Activated B cell treated with CpG ODN at 0.5 μM for 24 hours (primary cell): ENCODE measurements around the gene ZSWIM9. TPM values are rescaled to one million over a fixed set of nuclear protein-coding genes. Genes with fewer than 3 reads are reported as not detected.
"Not testable (repeated sequence)": the region's sequence is repeated elsewhere in the genome, so short reads cannot be mapped to it uniquely, and the experiment has no call there.

ENCODE experiments used
- ATAC-seq: fragments of 200-7000 bp; cut with Tn5 transposase; one replicate; pipeline ENCODE4 v1.10.0; 2021; ENCODE audit warnings: low read depth, mild to moderate bottlenecking, moderate library complexity
- CTCF ChIA-PET: fragments of 350-600 bp; sonication (Branson Sonifier 250); formaldehyde crosslinking; loops from one replicate; lab custom pipeline; 2021; ENCODE audit warnings: antibody characterized with exemption; lab: Charles Lee
- POLR2A ChIA-PET: fragments of 350-600 bp; sonication (Branson Sonifier 250); formaldehyde crosslinking; loops from one replicate; lab custom pipeline; 2021; ENCODE audit warnings: antibody characterized with exemption; lab: Charles Lee
- DNase-seq: peaks from one replicate; pipeline ENCODE4 v3.0.0; 2022
- H3K27ac Mint-ChIP-seq: one replicate; pipeline ENCODE4 v1.8.0; 2020; ENCODE audit warnings: mixed read lengths
- H3K27me3 Mint-ChIP-seq: one replicate; pipeline ENCODE4 v1.8.0; 2021; ENCODE audit warnings: mixed read lengths
- H3K36me3 Mint-ChIP-seq: one replicate; pipeline ENCODE4 v1.8.0; 2021; ENCODE audit warnings: low read depth, mixed read lengths
- H3K4me1 Mint-ChIP-seq: one replicate; pipeline ENCODE4 v1.8.0; 2021; ENCODE audit warnings: mixed read lengths
- H3K4me3 Mint-ChIP-seq: one replicate; pipeline ENCODE4 v1.8.0; 2020; ENCODE audit warnings: mild to moderate bottlenecking, mixed read lengths
- H3K9me3 Mint-ChIP-seq: one replicate; pipeline ENCODE4 v1.8.0; 2020; ENCODE audit warnings: mixed read lengths
- intact Hi-C: fragments of 100-400 bp; cut with micrococcal nuclease; formaldehyde crosslinking; loops from one replicate; pipeline ENCODE4 v1.15.1; 2024
- total RNA-seq: library from RNA; stranded (reverse); gene quantifications from 2 replicates; pipeline ENCODE4 v1.2.3, GENCODE V29; 2022
- TF ChIP-seq, protein P1 (sequence below): fragments of 200-600 bp; IDR thresholded peaks from one replicate; pipeline ENCODE4 v1.8.0; 2022; ENCODE audit warnings: antibody characterized with exemption, mild to moderate bottlenecking

Gene ZSWIM9
- total RNA-seq, 1 donor from 2014 or later = 8.6 TPM

DNA sequence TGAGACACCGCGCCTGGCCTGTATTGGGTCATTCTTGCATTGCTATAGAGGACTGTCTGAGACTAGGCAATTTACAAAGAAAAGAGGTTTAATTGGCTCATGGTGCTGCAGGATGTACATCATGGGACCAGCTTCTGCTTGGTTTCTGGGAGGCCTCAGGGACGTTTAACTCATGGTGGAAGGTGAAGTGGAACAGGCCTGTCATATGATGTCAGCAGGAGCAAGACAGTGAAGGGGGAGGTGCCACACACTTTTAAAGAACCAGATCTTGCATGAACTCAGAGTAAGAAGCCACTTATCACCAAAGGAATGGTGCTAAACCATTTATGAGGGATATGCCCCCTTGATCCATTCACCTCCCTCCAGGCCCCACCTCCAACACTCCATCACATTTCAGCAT is 66.6 kb downstream of the ZSWIM9 start:
- H3K27ac Mint-ChIP-seq = no peak overlapping the region
- H3K36me3 Mint-ChIP-seq = peaks cover 80% of the 10 kb centered on the region
- no peaks in the 10 kb centered on the region for H3K27me3 Mint-ChIP-seq
- H3K9me3 Mint-ChIP-seq = no peaks in the 10 kb centered on the region
- DNase-seq (no peak), ATAC-seq (no peak)
- TF ChIP-seq, protein P1, sequence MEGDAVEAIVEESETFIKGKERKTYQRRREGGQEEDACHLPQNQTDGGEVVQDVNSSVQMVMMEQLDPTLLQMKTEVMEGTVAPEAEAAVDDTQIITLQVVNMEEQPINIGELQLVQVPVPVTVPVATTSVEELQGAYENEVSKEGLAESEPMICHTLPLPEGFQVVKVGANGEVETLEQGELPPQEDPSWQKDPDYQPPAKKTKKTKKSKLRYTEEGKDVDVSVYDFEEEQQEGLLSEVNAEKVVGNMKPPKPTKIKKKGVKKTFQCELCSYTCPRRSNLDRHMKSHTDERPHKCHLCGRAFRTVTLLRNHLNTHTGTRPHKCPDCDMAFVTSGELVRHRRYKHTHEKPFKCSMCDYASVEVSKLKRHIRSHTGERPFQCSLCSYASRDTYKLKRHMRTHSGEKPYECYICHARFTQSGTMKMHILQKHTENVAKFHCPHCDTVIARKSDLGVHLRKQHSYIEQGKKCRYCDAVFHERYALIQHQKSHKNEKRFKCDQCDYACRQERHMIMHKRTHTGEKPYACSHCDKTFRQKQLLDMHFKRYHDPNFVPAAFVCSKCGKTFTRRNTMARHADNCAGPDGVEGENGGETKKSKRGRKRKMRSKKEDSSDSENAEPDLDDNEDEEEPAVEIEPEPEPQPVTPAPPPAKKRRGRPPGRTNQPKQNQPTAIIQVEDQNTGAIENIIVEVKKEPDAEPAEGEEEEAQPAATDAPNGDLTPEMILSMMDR = no peak
- ChIA-PET POLR2A (no interaction called here), CTCF (interaction anchor here (1.4 kb wide), 1 partner anchor 30 kb away, joined by 4 read pairs; no protein-coding TSS in a partner anchor)
- H3K4me3 Mint-ChIP-seq = no peak overlapping the region
- peaks cover 17% of the 10 kb centered on the region for H3K4me1 Mint-ChIP-seq
- intact Hi-C loops = no loop called here

DNA sequence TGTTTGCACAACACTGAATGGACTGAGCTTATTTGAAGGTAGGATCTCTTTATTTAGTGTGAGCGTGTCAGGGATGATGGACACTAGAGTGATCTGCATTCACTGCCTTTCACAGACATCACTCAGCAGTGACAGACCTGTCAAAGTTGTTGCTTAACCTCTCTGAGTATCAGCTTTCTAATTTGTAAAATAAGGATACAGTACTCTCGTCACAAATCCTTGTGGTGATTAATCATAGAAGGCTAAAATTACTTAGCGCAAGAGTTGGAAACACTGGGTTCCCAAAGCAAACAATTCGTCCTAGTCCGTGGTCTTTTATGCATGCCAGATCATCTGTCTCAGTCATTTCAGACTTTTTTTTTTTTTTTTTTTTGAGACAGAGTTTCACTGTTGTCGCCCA is 68.6 kb downstream of the ZSWIM9 start:
- ATAC-seq (no peak), DNase-seq (no peak)
- Mint-ChIP-seq H3K9me3 (no peaks in the 10 kb centered on the region), H3K4me3 (no peak overlapping the region), H3K4me1 (peaks cover 19% of the 10 kb centered on the region), H3K27me3 (no peaks in the 10 kb centered on the region), H3K27ac (no peak overlapping the region), H3K36me3 (peaks cover 68% of the 10 kb centered on the region)
- ChIA-PET CTCF (interaction anchor here (1.1 kb wide), 1 partner anchor 49 kb away, joined by 4 read pairs; no protein-coding TSS in a partner anchor), POLR2A (no interaction called here)
- intact Hi-C loops = no loop called here
- TF ChIP-seq, protein P1 = no peak

DNA sequence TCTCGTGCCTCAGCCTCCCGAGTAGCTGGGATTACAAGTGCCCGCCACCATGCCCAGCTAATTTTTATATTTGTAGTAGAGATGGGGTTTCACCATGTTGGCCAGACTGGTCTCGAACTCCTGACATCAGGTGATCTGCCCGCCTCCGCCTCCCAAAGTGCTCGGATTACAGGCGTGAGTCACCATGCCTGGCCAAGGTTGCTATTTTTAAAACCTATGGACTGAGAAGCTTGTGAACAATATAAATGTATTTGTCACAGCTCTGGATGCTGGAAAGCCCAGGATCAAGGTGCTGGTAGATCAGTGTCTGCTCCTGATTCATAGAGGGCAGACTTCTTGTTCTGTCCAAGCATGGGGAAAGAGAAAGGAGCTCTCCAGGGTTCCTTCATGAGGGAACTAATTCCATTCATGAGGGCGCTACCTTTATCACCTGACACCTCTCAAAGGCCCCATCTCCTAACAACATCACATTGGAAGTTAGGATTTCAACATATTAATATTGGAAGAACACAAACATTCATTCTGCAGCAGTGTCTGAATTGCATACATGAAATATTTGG is 69.2 kb downstream of the ZSWIM9 start:
- DNase-seq (no peak), ATAC-seq (no peak)
- Mint-ChIP-seq H3K27ac (no peak overlapping the region), H3K4me1 (peaks cover 25% of the 10 kb centered on the region), H3K36me3 (peaks cover 68% of the 10 kb centered on the region), H3K27me3 (no peaks in the 10 kb centered on the region), H3K9me3 (no peaks in the 10 kb centered on the region), H3K4me3 (no peak overlapping the region)
- POLR2A ChIA-PET = interaction anchor here (0.5 kb wide), 1 partner anchor 25 kb away, joined by 14 read pairs; no protein-coding TSS in a partner anchor
- TF ChIP-seq, protein P1 = no peak
- intact Hi-C loops = loop anchor here (2.0 kb wide), 1 partner anchor 21 kb away; no protein-coding TSS in a partner anchor
- CTCF ChIA-PET = interaction anchor here (1.1 kb wide), 1 partner anchor 49 kb away, joined by 4 read pairs; no protein-coding TSS in a partner anchor

DNA sequence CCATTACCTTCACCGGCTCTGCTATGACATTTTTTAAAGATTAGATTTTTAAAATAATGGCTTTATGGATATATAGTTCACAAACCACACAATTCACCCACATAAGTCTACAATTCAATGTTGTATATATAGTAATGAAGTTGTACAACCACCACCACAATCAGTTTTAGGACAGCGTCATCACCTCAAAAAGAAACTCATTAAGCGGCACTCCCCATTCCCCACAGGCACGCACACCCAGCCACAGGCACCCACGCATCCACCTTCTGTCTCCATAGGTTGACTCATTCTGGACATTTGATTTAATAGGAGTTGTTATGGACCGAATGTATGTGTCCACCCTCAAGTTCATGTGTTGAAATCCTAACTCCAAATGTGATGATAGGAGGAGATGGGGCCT is 71.3 kb downstream of the ZSWIM9 start:
- intact Hi-C loops = loop anchor here (2.0 kb wide), 1 partner anchor 19 kb away; no protein-coding TSS in a partner anchor
- CTCF ChIA-PET, H3K27me3 Mint-ChIP-seq, H3K9me3 Mint-ChIP-seq, H3K4me3 Mint-ChIP-seq, DNase-seq, ATAC-seq: not testable (repeated sequence)
- Mint-ChIP-seq H3K27ac (peak overlapping the region; percentile 53), H3K4me1 (peaks cover 36% of the 10 kb centered on the region), H3K36me3 (peaks cover 69% of the 10 kb centered on the region)
- POLR2A ChIA-PET = interaction anchor here (1.2 kb wide), 1 partner anchor 8 kb away, joined by 5 read pairs; no protein-coding TSS in a partner anchor

DNA sequence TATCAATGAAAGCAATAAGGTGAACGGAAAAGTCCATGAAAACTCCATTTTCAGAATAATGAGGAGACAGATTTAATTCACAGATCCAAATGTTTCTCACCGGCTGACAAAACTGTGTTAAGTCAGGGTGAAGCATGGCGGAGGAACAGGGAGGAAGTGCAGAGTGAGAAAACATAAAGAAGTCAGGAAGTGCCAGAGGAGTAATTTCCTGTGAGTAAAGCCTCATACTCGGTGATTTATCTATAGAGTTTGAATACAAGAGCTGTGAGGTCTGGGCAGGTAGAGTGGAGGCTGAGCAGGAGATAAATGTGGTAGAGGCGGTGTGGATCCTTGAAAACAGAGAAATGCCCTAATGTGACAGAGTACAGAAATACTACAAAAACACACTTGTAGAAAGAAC is 73.8 kb downstream of the ZSWIM9 start:
- no peak for DNase-seq
- H3K27me3 Mint-ChIP-seq = no peaks in the 10 kb centered on the region
- peak overlapping the region; percentile 66 for H3K4me3 Mint-ChIP-seq
- peak; percentile 64 for ATAC-seq
- peaks cover 50% of the 10 kb centered on the region for H3K4me1 Mint-ChIP-seq
- intact Hi-C loops = no loop called here
- ChIA-PET POLR2A (interaction anchor here (0.5 to 2.3 kb wide), 4 partner anchors 11 to 74 kb away, joined by 3 to 9 read pairs (median 5); partner anchors contain the start of genes CARD8, LIG1 and ZSWIM9), CTCF (interaction anchor here (1.1 to 1.7 kb wide), 2 partner anchors 16 to 20 kb away, joined by 3 read pairs; no protein-coding TSS in a partner anchor)
- peaks cover 63% of the 10 kb centered on the region for H3K36me3 Mint-ChIP-seq
- no peaks in the 10 kb centered on the region for H3K9me3 Mint-ChIP-seq
- peak overlapping the region; percentile 91 for H3K27ac Mint-ChIP-seq
- TF ChIP-seq, protein P1 = no peak
